Measurements from ENCODE around the gene NHSL1. TPM values are rescaled to one million over a fixed set of nuclear protein-coding genes. Genes with fewer than 3 reads are reported as not detected.

Gene NHSL1
- total and polyA plus RNA-seq, 2 of the 8 experiments (the other 6 are each of a cell fraction or from before 2014, with no cell fraction given): 7.2 to 32.4 TPM

DNA sequence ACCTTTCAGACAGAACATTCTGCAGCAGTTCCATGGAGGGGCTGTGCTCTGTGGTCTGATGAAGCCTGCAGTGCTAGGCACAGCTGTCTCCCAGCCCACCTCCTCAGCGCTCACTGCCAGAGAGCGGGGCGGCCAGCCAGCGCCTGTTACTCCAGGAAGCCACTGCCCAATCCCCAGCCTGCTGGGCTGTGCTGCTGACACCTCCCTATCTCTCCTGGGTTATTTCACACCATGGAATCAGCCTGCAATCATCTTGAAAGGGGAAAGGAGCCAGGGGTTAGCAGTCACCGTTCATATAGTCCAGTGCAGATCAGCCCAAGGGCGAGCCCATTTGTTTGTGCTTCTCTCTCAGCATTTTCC is 46.3 kb upstream of the NHSL1 start (continued):
- TF ChIP-seq SUZ12 (IDR thresholded peaks at IDR 0.05; ENCODE audit: low read length) (no peak), CTBP2 (IDR thresholded peaks at IDR 0.05; ENCODE audit: borderline replicate concordance, insufficient read depth, insufficient read length, low read length) (no peak), CREB1 (IDR thresholded peaks at IDR 0.05) (no peak), SP4 (IDR thresholded peaks at IDR 0.05; ENCODE audit: low read length) (no peak), EP300 (IDR thresholded peaks at IDR 0.05; ENCODE audit: borderline replicate concordance in 1 of 2, low read depth in 2 of 2, low read length in 2 of 2) (no peak), TEAD4 (IDR thresholded peaks at IDR 0.05; ENCODE audit: low read depth, low read length) (no peak), GTF2F1 (IDR thresholded peaks at IDR 0.05; ENCODE audit: borderline replicate concordance, low read depth, low read length) (no peak), KDM1A (IDR thresholded peaks at IDR 0.05; ENCODE audit: borderline replicate concordance, low read length) (no peak), CHD2 (IDR thresholded peaks at IDR 0.05; ENCODE audit: low read length) (no peak), SP1 (IDR thresholded peaks at IDR 0.05; ENCODE audit: low read depth, low read length) (no peak), SP2 (IDR thresholded peaks at IDR 0.05; ENCODE audit: low read length) (no peak), ASH2L (IDR thresholded peaks at IDR 0.05; ENCODE audit: low read length) (peak; percentile 32), EZH2 (IDR thresholded peaks at IDR 0.05; ENCODE audit: low read depth, low read length, severe bottlenecking) (no peak), PHF8 (conservative IDR thresholded peaks at IDR 0.05; ENCODE audit: low read depth, low read length) (no peak), RAD21 (IDR thresholded peaks at IDR 0.05 in 1 of 2, conservative IDR thresholded peaks at IDR 0.05 in 1 of 2; ENCODE audit: low read depth in 2 of 2, low read length in 2 of 2) (no peak), BCL11A (IDR thresholded peaks at IDR 0.05; ENCODE audit: low read depth in 2 of 2, low read length in 2 of 2) (no peak), GABPA (IDR thresholded peaks at IDR 0.05; ENCODE audit: borderline replicate concordance, insufficient read depth, low read length) (no peak), FOSL1 (IDR thresholded peaks at IDR 0.05; ENCODE audit: insufficient read depth, low read depth, low read length) (no peak)
